AG09319 (cell line): Measurements from ENCODE around the gene DBH.

ENCODE experiments used
- DNase-seq: peaks from one replicate; pipeline ENCODE4 v3.0.0-alpha.2; 2010; ENCODE audit warnings: low read depth; ENCODE audit errors: extremely low read depth
- TF ChIP-seq, protein P1 (sequence below): IDR thresholded peaks from 2 replicates; pipeline ENCODE4 v1.5.1; 2011; ENCODE audit warnings: low read depth, mild to moderate bottlenecking, inconsistent platforms, low read length, moderate library complexity

DBH gene

DNA sequence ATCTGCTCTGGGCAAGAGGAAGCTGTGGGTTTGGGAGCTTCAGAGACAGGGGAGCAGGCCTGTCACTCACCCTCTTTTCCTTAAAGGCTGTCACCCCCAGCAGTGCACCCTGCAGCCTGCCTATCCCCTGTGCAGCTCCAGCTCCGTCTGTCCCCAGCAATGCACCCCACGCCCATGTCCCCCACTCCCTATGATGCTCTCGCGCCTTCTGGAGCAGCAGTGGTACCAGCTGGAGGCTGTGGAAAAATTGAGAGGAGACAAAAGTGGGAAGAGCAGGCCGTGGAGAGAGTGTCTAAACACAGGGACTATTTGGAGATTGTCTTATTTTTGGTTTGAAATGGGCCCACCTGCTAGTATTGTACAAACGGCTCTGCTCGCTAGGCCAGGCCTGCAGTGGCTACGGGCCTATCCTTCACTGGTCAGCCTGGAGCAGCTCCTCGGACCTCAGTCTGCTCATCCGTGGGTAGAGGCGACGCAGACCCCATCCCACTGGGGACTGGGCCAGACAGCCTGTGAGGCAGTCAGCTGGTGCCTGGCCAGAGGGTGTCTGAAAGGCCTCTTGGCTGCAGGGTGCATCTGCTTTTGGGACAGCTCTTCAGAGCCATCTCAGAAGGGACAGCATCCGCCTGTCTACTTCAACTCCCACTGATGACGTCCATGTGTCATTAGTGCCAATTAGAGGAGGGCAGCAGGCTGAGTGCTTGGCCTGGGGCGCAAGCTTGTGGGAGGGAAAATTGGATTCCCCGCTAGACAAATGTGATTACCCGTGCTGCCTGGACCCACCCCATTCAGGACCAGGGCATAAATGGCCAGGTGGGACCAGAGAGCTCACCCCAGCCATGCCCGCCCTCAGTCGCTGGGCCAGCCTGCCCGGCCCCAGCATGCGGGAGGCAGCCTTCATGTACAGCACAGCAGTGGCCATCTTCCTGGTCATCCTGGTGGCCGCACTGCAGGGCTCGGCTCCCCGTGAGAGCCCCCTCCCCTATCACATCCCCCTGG, at the start of gene DBH:
DBH (plus strand) TSS at position 831 of the 999 bp plus-strand sequence; CDS start at position 840, 9 bp downstream.
- TF ChIP-seq, protein P1, sequence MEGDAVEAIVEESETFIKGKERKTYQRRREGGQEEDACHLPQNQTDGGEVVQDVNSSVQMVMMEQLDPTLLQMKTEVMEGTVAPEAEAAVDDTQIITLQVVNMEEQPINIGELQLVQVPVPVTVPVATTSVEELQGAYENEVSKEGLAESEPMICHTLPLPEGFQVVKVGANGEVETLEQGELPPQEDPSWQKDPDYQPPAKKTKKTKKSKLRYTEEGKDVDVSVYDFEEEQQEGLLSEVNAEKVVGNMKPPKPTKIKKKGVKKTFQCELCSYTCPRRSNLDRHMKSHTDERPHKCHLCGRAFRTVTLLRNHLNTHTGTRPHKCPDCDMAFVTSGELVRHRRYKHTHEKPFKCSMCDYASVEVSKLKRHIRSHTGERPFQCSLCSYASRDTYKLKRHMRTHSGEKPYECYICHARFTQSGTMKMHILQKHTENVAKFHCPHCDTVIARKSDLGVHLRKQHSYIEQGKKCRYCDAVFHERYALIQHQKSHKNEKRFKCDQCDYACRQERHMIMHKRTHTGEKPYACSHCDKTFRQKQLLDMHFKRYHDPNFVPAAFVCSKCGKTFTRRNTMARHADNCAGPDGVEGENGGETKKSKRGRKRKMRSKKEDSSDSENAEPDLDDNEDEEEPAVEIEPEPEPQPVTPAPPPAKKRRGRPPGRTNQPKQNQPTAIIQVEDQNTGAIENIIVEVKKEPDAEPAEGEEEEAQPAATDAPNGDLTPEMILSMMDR = no peak
- no peak for DNase-seq

DNA sequence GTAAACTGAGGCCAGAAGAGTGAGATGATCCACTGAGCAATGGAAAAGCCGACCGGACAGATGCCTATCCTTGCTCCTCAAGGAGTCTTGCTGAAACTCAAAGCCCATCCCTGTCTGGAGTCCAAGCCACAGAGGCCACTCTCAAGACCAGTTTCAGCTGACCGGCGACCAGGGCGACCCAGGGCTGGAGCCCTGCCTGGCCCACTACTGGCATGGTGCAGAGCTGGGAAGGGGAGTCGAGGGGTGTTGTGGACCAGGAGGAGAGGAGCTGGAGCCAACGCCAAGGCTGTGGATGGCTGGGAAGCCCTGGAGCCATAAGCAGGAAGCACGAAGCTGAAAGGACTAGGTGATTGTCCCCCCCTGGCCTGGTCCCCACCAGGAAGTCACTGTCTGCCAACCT, 49.1 kb upstream of the DBH start:
- TF ChIP-seq, protein P1 = no peak
- no peak for DNase-seq

DNA sequence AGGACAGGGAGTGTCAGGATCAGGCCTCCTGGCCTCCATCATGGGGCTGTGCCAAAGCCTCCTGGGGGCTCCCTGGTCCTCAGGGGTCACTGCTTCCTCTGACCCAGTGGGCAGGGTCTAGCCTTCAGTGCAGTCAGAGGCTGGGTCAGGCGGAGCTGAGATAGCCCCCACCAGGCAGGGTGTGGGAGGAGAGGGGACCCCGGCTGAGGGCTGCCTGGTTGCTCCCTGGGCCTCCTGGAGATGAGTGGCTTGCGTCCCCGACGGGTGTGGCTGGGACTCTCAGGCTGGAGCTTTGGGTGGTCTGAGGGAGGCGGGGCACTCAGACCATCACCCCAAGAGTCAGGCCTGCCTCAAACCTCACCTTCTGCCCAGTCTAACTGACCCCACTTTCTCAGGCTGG, 48.7 kb upstream of the DBH start:
- no peak for DNase-seq

DNA sequence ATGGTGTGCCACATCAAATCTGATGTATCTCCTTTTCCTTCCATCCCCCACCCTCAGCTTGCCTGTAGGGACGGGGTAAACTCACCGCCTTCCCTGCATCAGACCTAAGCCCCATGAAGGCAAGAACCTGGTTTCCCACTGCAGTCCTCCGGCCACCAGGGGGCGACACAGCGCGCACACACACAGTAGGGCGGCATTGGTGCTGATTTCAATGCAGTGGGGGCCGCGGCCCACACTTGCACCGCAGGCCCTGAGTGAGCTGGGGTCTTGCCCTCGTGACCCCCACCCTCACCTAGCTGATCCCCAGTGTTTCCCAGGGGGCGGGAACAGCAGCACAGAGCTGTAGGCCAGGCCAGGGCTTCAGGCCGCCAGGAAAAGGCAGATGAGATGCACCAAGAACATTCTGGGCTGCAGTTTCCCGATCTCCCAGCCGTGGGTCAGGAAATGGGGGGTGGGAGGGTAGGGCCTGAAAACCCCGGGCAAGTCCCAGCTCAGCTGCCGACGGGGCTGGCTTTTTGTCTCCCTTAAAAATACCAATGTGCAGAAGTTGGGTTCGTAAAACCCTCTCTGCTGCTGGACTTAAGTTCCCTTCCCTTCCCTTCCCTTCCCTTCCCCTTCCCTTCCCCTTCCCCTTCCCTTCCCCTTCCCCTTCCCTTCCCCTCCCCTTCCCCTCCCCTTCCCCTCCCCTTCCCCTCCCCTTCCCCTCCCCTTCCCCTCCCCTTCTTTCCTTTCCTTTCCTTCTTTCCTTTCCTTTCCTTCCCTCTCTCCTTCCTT, 46.5 kb upstream of the DBH start:
- TF ChIP-seq, protein P1 = peak; percentile 20
- DNase-seq = no peak

More for the DNA sequence above, 48.7 kb upstream of the DBH start:
- TF ChIP-seq, protein P1 = no peak

DNA sequence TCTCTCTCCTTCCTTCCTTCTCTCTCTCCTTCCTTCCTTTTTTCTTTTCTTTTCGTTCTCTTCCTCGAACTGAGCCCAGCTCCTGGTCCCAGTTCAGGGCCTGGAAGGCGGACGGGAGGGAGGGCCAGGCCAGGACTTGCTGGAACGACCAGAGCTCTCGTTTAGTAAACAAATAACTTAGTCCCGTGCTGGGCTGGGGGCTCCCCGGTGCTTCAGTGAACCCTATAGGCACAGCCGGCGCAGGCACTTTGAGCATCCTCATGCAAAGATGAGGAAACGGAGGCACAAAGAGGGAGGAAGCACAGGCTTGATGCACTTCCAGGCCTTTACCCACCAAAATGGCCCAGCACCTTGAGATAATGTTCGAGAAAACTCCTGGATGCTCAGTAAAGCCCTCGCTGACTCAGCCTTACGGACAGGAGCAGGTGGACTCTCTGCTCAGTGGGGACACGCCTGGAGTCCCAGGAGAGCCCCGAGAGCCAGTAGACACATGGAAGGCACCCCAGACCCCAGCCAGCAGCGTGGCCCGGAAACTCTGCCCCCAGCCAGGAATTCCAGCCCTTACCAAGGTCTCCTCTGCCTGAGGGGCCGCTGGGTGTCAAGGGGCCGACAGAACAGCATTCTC, 45.8 kb upstream of the DBH start:
- TF ChIP-seq, protein P1 = no peak
- DNase-seq = no peak

DNA sequence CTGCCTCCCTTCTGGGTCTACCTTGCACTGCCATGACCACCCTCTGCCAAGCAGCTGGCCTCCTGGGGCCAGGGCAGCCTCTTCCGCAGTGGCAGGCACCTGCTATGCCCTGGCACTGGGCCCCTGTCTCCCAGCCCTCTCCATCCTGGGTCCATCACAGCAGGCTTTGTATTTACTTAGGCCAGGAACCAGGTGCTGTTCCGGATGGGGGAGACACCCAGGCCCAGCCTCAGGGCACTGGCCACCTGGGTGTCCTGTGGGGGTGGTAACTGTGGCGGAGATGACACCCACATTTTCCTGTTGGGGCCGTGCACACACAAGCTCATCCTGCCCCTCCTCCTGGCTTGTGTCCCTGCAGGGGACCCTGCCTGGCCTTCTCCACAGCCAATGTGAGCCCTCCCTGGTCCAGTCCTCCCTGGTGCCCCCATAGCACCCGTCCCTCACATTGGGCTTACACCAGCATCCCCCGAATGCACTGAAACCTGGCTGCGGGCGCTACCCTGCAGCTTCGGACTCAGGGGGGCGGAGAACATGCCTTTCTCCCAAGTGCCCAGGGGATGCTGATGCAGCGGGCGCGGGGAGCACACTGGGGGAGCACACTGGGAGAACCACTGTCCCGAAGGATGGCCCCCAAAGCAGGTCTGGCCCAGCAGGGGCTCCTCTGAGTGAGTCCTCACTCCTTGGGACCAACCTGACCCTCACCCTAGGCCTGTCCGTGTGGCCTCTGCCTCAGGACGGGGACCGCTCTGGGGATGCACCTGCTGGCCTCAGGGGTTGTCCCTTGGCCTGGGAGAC, 44.9 kb upstream of the DBH start:
- TF ChIP-seq, protein P1 = no peak
- no peak for DNase-seq
